H9 (cell line): ENCODE results near the gene METRNL. TPM values are rescaled to one million over a fixed set of nuclear protein-coding genes. Genes with fewer than 3 reads are reported as not detected.

ENCODE experiments used
- DNase-seq: peaks from one replicate; pipeline ENCODE4 v3.0.0-alpha.2; 2017
- H2AFZ ChIP-seq: one replicate; pipeline ENCODE4 v1.6.1; 2013; ENCODE audit warnings: mild to moderate bottlenecking, low read length, control low read depth, moderate library complexity
- H2AK5ac ChIP-seq: 2 replicates; pipeline ENCODE4 v1.6.1; 2013; ENCODE audit warnings: low read length, control low read depth, mixed read lengths; ENCODE audit not compliant: insufficient read length
- H2BK120ac ChIP-seq: one replicate; pipeline ENCODE4 v1.6.1; 2013; ENCODE audit warnings: low read depth, mild to moderate bottlenecking, low read length, control low read depth, inconsistent platforms; ENCODE audit not compliant: poor library complexity, severe bottlenecking
- H2BK12ac ChIP-seq: 2 replicates; pipeline ENCODE4 v1.6.1; 2013; ENCODE audit warnings: low read length, control low read depth, mixed read lengths, low read depth; ENCODE audit not compliant: insufficient read length
- H2BK15ac ChIP-seq: 2 replicates; pipeline ENCODE4 v1.6.1; 2013; ENCODE audit warnings: low read depth, low read length, control low read depth
- H2BK20ac ChIP-seq: one replicate; pipeline ENCODE4 v1.6.1; 2013; ENCODE audit warnings: low read depth, mild to moderate bottlenecking, low read length, control low read depth, inconsistent platforms; ENCODE audit not compliant: poor library complexity, severe bottlenecking
- H2BK5ac ChIP-seq: 2 replicates; pipeline ENCODE4 v1.6.1; 2013; ENCODE audit warnings: low read length, control low read depth, mixed read lengths; ENCODE audit not compliant: insufficient read length
- H3K14ac ChIP-seq: 2 replicates; pipeline ENCODE4 v1.6.1; 2013; ENCODE audit warnings: low read length, control low read depth; ENCODE audit not compliant: insufficient read depth
- H3K18ac ChIP-seq: 2 replicates; pipeline ENCODE4 v1.6.1; 2013; ENCODE audit warnings: low read depth, mild to moderate bottlenecking, mixed read lengths, low read length, control low read depth; ENCODE audit not compliant: insufficient read length
- H3K23ac ChIP-seq: 2 replicates; pipeline ENCODE4 v1.6.1; 2013; ENCODE audit warnings: low read length, control low read depth, mixed read lengths, low read depth; ENCODE audit not compliant: insufficient read length
- H3K23me2 ChIP-seq: 2 replicates; pipeline ENCODE4 v1.6.1; 2013; ENCODE audit warnings: low read depth, mild to moderate bottlenecking, mixed read lengths, low read length, control low read depth; ENCODE audit not compliant: insufficient read length, poor library complexity, severe bottlenecking
- H3K27ac ChIP-seq: 2 replicates; pipeline ENCODE4 v1.5.1; 2013; ENCODE audit warnings: low read length, control low read depth, mixed read lengths, low read depth; ENCODE audit not compliant: insufficient read length
- H3K27me3 ChIP-seq: 2 replicates; pipeline ENCODE4 v1.6.1; 2013; ENCODE audit warnings: low read length, control low read depth, inconsistent platforms; ENCODE audit not compliant: insufficient read depth
- H3K4ac ChIP-seq: 2 replicates; pipeline ENCODE4 v1.6.1; 2013; ENCODE audit warnings: low read depth, mild to moderate bottlenecking, control low read depth, inconsistent platforms, low read length, moderate library complexity
- H3K4me1 ChIP-seq: 2 replicates; pipeline ENCODE4 v1.6.1; 2013; ENCODE audit warnings: low read length, control low read depth, inconsistent platforms; ENCODE audit not compliant: insufficient read depth
- H3K4me2 ChIP-seq: 2 replicates; pipeline ENCODE4 v1.6.1; 2013; ENCODE audit warnings: low read length, control low read depth, mixed read lengths; ENCODE audit not compliant: insufficient read length, insufficient read depth
- H3K56ac ChIP-seq: 2 replicates; pipeline ENCODE4 v1.6.1; 2013; ENCODE audit warnings: low read depth, mild to moderate bottlenecking, mixed read lengths, low read length, control low read depth; ENCODE audit not compliant: insufficient read length
- H3K79me1 ChIP-seq: 2 replicates; pipeline ENCODE4 v1.6.1; 2013; ENCODE audit warnings: low read depth, mild to moderate bottlenecking, moderate library complexity, low read length, control low read depth, inconsistent platforms; ENCODE audit not compliant: insufficient read depth, poor library complexity, severe bottlenecking
- H3K79me2 ChIP-seq: 2 replicates; pipeline ENCODE4 v1.6.1; 2013; ENCODE audit warnings: low read length, control low read depth, inconsistent platforms; ENCODE audit not compliant: insufficient read depth
- H3K9ac ChIP-seq: 2 replicates; pipeline ENCODE4 v1.6.1; 2013; ENCODE audit warnings: low read length, control low read depth, mixed read lengths; ENCODE audit not compliant: insufficient read length; ENCODE audit errors: extremely low read depth
- H3K9me3 ChIP-seq: one replicate; pipeline ENCODE4 v1.6.1; 2013; ENCODE audit warnings: low read depth, low read length, inconsistent platforms; ENCODE audit not compliant: control insufficient read depth
- H3T11ph ChIP-seq: one replicate; pipeline ENCODE4 v1.6.1; 2013; ENCODE audit warnings: mild to moderate bottlenecking, low read length, control low read depth, inconsistent platforms
- H4K20me1 ChIP-seq: one replicate; pipeline ENCODE4 v1.6.1; 2013; ENCODE audit not compliant: control insufficient read depth, insufficient read length, insufficient read depth
- H4K5ac ChIP-seq: 2 replicates; pipeline ENCODE4 v1.6.1; 2013; ENCODE audit warnings: low read depth, mild to moderate bottlenecking, mixed read lengths, low read length, control low read depth; ENCODE audit not compliant: insufficient read length
- H4K8ac ChIP-seq: replicated peaks from 2 replicates; pipeline ENCODE4 v1.6.1; 2013; ENCODE audit warnings: low read length, control low read depth, mixed read lengths, low read depth; ENCODE audit not compliant: insufficient read length
- H4K91ac ChIP-seq: 2 replicates; pipeline ENCODE4 v1.6.1; 2013; ENCODE audit warnings: low read depth, mild to moderate bottlenecking, moderate library complexity, mixed read lengths, low read length, control low read depth; ENCODE audit not compliant: insufficient read length
- H3K27ac Mint-ChIP-seq, 3 experiments: 2 replicates in 2 of 3; 3 replicates in 1 of 3; pipeline ENCODE4 v1.8.0; 2020 to 2021; ENCODE audit warnings: mixed read lengths in 3 of 3, mild to moderate bottlenecking in 1 of 3, moderate library complexity in 1 of 3
- H3K27me3 Mint-ChIP-seq: 2 replicates; pipeline ENCODE4 v1.8.0; 2021; ENCODE audit warnings: low read depth, mild to moderate bottlenecking, moderate library complexity, mixed read lengths
- H3K36me3 Mint-ChIP-seq, 3 experiments: 2 replicates in 2 of 3; 3 replicates in 1 of 3; pipeline ENCODE4 v1.8.0; 2020 to 2021; ENCODE audit warnings: low read depth in 3 of 3, mixed read lengths in 3 of 3; ENCODE audit not compliant: insufficient read depth in 1 of 3
- H3K4me1 Mint-ChIP-seq, 2 experiments: 2 replicates each; pipeline ENCODE4 v1.8.0; 2020; ENCODE audit warnings: mixed read lengths in 2 of 2
- H3K4me3 Mint-ChIP-seq, 2 experiments: 2 replicates in 1 of 2; 3 replicates in 1 of 2; pipeline ENCODE4 v1.8.0; 2020 to 2021; ENCODE audit warnings: mild to moderate bottlenecking in 2 of 2, mixed read lengths in 2 of 2, moderate library complexity in 1 of 2
- H3K9me3 Mint-ChIP-seq, 2 experiments: 2 replicates in 1 of 2; 3 replicates in 1 of 2; pipeline ENCODE4 v1.8.0; 2020; ENCODE audit warnings: mild to moderate bottlenecking in 2 of 2, mixed read lengths in 2 of 2, moderate library complexity in 1 of 2
- WGBS: extraction: QIAGEN DNeasy Blood & Tissue Kit; methylation state at CpG from one replicate; pipeline ENCODE4 v1.1.7; 2013; ENCODE audit warnings: missing lambda C conversion rate, low lambda C conversion rate, mixed read lengths; ENCODE audit not compliant: insufficient read length; ENCODE audit errors: extremely low coverage; 5-methylcytosine and 5-hydroxymethylcytosine counted together
- total RNA-seq: library from RNA; stranded (reverse); gene quantifications from 2 replicates; pipeline ENCODE4 v1.2.1, GENCODE V29; 2021
- TF ChIP-seq, protein P1 (sequence below): fragments of 200-600 bp; sonication (generic); conservative IDR thresholded peaks from 3 replicates; pipeline ENCODE4 v1.8.0; 2021; ENCODE audit warnings: antibody characterized with exemption, mild to moderate bottlenecking

The METRNL gene
- total RNA-seq, 1 experiment from 2014 or later = 21.4 TPM

DNA sequence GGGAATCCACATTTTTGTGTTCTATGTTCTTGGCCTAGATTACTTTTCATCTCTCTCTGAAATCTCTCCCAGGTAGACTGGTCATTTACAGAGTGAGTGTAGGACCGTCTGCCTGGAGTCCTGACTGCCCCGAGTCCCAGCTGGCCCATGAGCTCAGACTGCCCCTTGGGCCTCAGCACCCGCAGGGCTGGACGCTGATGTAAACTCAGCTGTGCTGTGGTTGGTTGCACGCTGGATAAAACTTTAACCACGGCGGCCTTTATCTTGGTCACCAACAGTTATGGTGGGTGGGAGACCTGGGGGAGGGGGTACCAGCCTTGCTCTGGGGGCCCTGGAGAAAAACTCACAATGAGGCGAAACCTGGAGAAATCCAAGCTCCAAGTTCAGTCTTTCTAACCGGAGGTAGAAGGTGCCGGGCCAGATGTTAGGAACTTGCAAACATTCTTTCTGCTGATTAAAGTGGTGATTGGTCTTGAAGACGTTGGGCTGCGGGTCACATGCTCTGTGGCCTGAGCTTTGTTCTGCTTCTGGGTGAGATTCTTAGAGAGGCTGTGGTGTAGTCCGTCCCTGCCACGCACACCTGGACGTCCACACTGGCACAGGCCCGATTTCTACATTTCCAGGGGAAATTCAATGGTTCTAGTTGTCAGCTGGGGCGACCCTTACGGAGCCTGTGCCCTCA is 6.9 kb downstream of the METRNL start:
- Mint-ChIP-seq H3K27ac (peak overlapping the region in 2 of 3 experiments; percentile 53 to 57; a peak in 2 of 7 replicates), H3K9me3 (no peaks in the 10 kb centered on the region), H3K36me3 (peaks cover 18 to 27% (median 26%) of the 10 kb centered on the region in 3 experiments; a peak in 6 of 7 replicates), H3K27me3 (peaks cover 22% of the 10 kb centered on the region), H3K4me3 (no peak overlapping the region; a peak in 1 of 5 replicates), H3K4me1 (peaks cover 30 to 46% of the 10 kb centered on the region in 2 experiments)
- Histone ChIP-seq H3K4me1 (peaks cover 11% of the 10 kb centered on the region; the same call in 1 of the 2 replicates), H2BK12ac (no peak overlapping the region), H2BK20ac (no peak overlapping the region), H3K79me1 (no peaks in the 10 kb centered on the region), H2AFZ (no peak overlapping the region), H2AK5ac (no peak overlapping the region), H3K18ac (no peak overlapping the region), H3K27me3 (peaks cover 7% of the 10 kb centered on the region; the same call in 1 of the 2 replicates), H3K56ac (no peak overlapping the region), H3K23me2 (no peaks in the 10 kb centered on the region), H3K27ac (no peak overlapping the region), H3K9ac (no peak overlapping the region), H3K4ac (no peak overlapping the region), H2BK5ac (no peak overlapping the region), H3K14ac (no peak overlapping the region; the same call in 1 of the 2 replicates), H4K5ac (no peak overlapping the region), H3K9me3 (no peaks in the 10 kb centered on the region), H2BK15ac (no peak overlapping the region), H4K8ac (no peak overlapping the region), H4K20me1 (no peaks in the 10 kb centered on the region), H2BK120ac (no peak overlapping the region), H4K91ac (no peak overlapping the region), H3K23ac (no peak overlapping the region), H3K79me2 (no peaks in the 10 kb centered on the region; the same call in 1 of the 2 replicates), H3K4me2 (no peak overlapping the region), H3T11ph (no peak overlapping the region)
- TF ChIP-seq, protein P1, sequence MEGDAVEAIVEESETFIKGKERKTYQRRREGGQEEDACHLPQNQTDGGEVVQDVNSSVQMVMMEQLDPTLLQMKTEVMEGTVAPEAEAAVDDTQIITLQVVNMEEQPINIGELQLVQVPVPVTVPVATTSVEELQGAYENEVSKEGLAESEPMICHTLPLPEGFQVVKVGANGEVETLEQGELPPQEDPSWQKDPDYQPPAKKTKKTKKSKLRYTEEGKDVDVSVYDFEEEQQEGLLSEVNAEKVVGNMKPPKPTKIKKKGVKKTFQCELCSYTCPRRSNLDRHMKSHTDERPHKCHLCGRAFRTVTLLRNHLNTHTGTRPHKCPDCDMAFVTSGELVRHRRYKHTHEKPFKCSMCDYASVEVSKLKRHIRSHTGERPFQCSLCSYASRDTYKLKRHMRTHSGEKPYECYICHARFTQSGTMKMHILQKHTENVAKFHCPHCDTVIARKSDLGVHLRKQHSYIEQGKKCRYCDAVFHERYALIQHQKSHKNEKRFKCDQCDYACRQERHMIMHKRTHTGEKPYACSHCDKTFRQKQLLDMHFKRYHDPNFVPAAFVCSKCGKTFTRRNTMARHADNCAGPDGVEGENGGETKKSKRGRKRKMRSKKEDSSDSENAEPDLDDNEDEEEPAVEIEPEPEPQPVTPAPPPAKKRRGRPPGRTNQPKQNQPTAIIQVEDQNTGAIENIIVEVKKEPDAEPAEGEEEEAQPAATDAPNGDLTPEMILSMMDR = no peak
- WGBS = no CpG with 5 or more reads among the region's 18 CpGs
- no peak for DNase-seq
